Osteocyte (in vitro differentiated cells): Measurements from ENCODE around the gene MED10. TPM values are rescaled to one million over a fixed set of nuclear protein-coding genes. Genes with fewer than 3 reads are reported as not detected.

Source experiments
- DNase-seq: peaks from one replicate; pipeline ENCODE4 v3.0.0; 2021; ENCODE audit warnings: mixed read lengths; ENCODE audit not compliant: unreplicated experiment; ENCODE audit errors: extremely low spot score
- H3K27ac Mint-ChIP-seq: one replicate; pipeline ENCODE4 v1.8.0; 2021; ENCODE audit warnings: mild to moderate bottlenecking, mixed read lengths; ENCODE audit not compliant: unreplicated experiment
- H3K27me3 Mint-ChIP-seq: one replicate; pipeline ENCODE4 v1.8.0; 2021; ENCODE audit warnings: mixed read lengths; ENCODE audit not compliant: unreplicated experiment
- H3K36me3 Mint-ChIP-seq: one replicate; pipeline ENCODE4 v1.8.0; 2021; ENCODE audit warnings: mixed read lengths; ENCODE audit not compliant: unreplicated experiment
- H3K4me1 Mint-ChIP-seq: one replicate; pipeline ENCODE4 v1.8.0; 2021; ENCODE audit warnings: mixed read lengths; ENCODE audit not compliant: unreplicated experiment
- H3K4me3 Mint-ChIP-seq: one replicate; pipeline ENCODE4 v1.8.0; 2021; ENCODE audit warnings: mild to moderate bottlenecking, moderate library complexity, mixed read lengths; ENCODE audit not compliant: unreplicated experiment
- H3K9me3 Mint-ChIP-seq: one replicate; pipeline ENCODE4 v1.8.0; 2021; ENCODE audit warnings: mixed read lengths; ENCODE audit not compliant: unreplicated experiment
- CTCF ChIP-seq: fragments of 200-600 bp; sonication (generic); IDR thresholded peaks from 2 replicates; pipeline ENCODE4 v1.5.0; 2021; ENCODE audit warnings: antibody characterized with exemption, mild to moderate bottlenecking, moderate library complexity
- total RNA-seq: library from RNA; stranded (reverse); gene quantifications from 2 replicates; pipeline ENCODE4 v1.2.1, GENCODE V29; 2021

Gene MED10
- total RNA-seq, 1 donor from 2014 or later, result 28.2 TPM

GRCh38 chr5:6396043-6396442, 17.7 kb upstream of the MED10 start:
- no peak for TF ChIP-seq CTCF
- H3K27ac Mint-ChIP-seq, result no peak overlapping the region
- H3K9me3 Mint-ChIP-seq, result no peaks in the 10 kb centered on the region
- H3K36me3 Mint-ChIP-seq, result no peaks in the 10 kb centered on the region
- H3K27me3 Mint-ChIP-seq, result peaks cover 21% of the 10 kb centered on the region
- H3K4me3 Mint-ChIP-seq, result no peak overlapping the region
- DNase-seq, result peak; percentile 74
- H3K4me1 Mint-ChIP-seq, result no peaks in the 10 kb centered on the region

- peak; percentile 27 for DNase-seq
- Mint-ChIP-seq H3K36me3 (no peaks in the 10 kb centered on the region), H3K4me1 (no peaks in the 10 kb centered on the region), H3K9me3 (no peaks in the 10 kb centered on the region), H3K27me3 (peaks cover 21% of the 10 kb centered on the region), H3K27ac (no peak overlapping the region), H3K4me3 (no peak overlapping the region)
- no peak for TF ChIP-seq CTCF
These were observed 17.3 kb upstream of the MED10 start for GRCh38 chr5:6395621-6396020.

GRCh38 chr5:6395102-6395445, 16.7 kb upstream of the MED10 start:
- H3K4me1 Mint-ChIP-seq, result no peaks in the 10 kb centered on the region
- H3K27me3 Mint-ChIP-seq, result peaks cover 20% of the 10 kb centered on the region
- H3K4me3 Mint-ChIP-seq, result no peak overlapping the region
- H3K27ac Mint-ChIP-seq, result no peak overlapping the region
- TF ChIP-seq CTCF, result no peak
- H3K9me3 Mint-ChIP-seq, result no peaks in the 10 kb centered on the region
- DNase-seq, result peak; percentile 73
- H3K36me3 Mint-ChIP-seq, result no peaks in the 10 kb centered on the region

- TF ChIP-seq CTCF, result no peak
- H3K36me3 Mint-ChIP-seq, result no peaks in the 10 kb centered on the region
These were observed 16.2 kb upstream of the MED10 start for GRCh38 chr5:6394429-6395101.

GRCh38 chr5:6393596-6394194, 15.3 kb upstream of the MED10 start:
- H3K9me3 Mint-ChIP-seq, result no peaks in the 10 kb centered on the region
- peaks cover 15% of the 10 kb centered on the region for H3K27me3 Mint-ChIP-seq
- H3K36me3 Mint-ChIP-seq, result no peaks in the 10 kb centered on the region
- TF ChIP-seq CTCF, result no peak
- H3K27ac Mint-ChIP-seq, result no peak overlapping the region
- H3K4me1 Mint-ChIP-seq, result no peaks in the 10 kb centered on the region
- H3K4me3 Mint-ChIP-seq, result no peak overlapping the region
- peak; percentile 30 for DNase-seq

More at GRCh38 chr5:6394429-6395101, 16.2 kb upstream of the MED10 start:
- DNase-seq, result peak; percentile 66
- Mint-ChIP-seq H3K27me3 (peaks cover 18% of the 10 kb centered on the region), H3K9me3 (no peaks in the 10 kb centered on the region), H3K4me3 (no peak overlapping the region), H3K27ac (no peak overlapping the region), H3K4me1 (no peaks in the 10 kb centered on the region)
